Lower leg skin (tissue), 3 donors: ENCODE measurements around the gene SH3YL1.

Source experiments
- CTCF ChIP-seq, 3 donors: fragments of 450-650 bp; IDR thresholded peaks; one replicate each; pipeline ENCODE4 v1.5.1; 2016; ENCODE audit warnings: antibody characterized with exemption in 3 of 3, mild to moderate bottlenecking in 3 of 3, moderate library complexity in 2 of 3
- POLR2A ChIP-seq, 2 donors: fragments of 450-650 bp; IDR thresholded peaks; one replicate each; pipeline ENCODE4 v1.6.1; 2016 to 2017; ENCODE audit warnings: antibody characterized with exemption in 2 of 2, mild to moderate bottlenecking in 1 of 2, moderate library complexity in 1 of 2

GRCh38 chr2:262117-262516 lies 1.7 kb downstream of the SH3YL1 start:
- no peak for TF ChIP-seq CTCF (IDR thresholded peaks at IDR 0.05)
- TF ChIP-seq POLR2A (IDR thresholded peaks at IDR 0.05) = no peak
